Measurements from ENCODE around the gene FLVCR2. TPM values are rescaled to one million over a fixed set of nuclear protein-coding genes. Genes with fewer than 3 reads are reported as not detected.

Gene FLVCR2
- total and polyA plus RNA-seq, 2 of the 13 experiments (the other 11 are each of a cell fraction or from before 2014, with no cell fraction given), result 9.9 to 10.5 TPM

GRCh38 chr14:75533791-75534555 is 44.4 kb upstream of the FLVCR2 start:
- WGBS (ENCODE audit: low lambda C conversion rate), result 48% methylated on average over 5 of the region's 5 CpGs
- CTCF ChIA-PET (ENCODE audit: low intra/inter-chr PET ratio, low total read pairs), result no interaction called here
- TF ChIP-seq ZNF619 (CRISPR knock-in tag; IDR thresholded peaks at IDR 0.05) (no peak), ATF2 (CRISPR knock-in tag; IDR thresholded peaks at IDR 0.05) (no peak), PRDM4 (CRISPR knock-in tag; IDR thresholded peaks at IDR 0.05; ENCODE audit: borderline replicate concordance) (no peak), AKNA (CRISPR knock-in tag; IDR thresholded peaks at IDR 0.05; ENCODE audit: borderline replicate concordance) (no peak), ZMAT3 (CRISPR knock-in tag; conservative IDR thresholded peaks at IDR 0.05) (no peak), ZNF333 (CRISPR knock-in tag; IDR thresholded peaks at IDR 0.05; ENCODE audit: borderline replicate concordance) (no peak), FOXA3 (CRISPR knock-in tag; IDR thresholded peaks at IDR 0.05) (peak; percentile 48; the same call in 1 of the 2 replicates), NFATC3 (CRISPR knock-in tag; IDR thresholded peaks at IDR 0.05) (no peak), SP1 (IDR thresholded peaks at IDR 0.05) (no peak), SP1 (CRISPR knock-in tag; IDR thresholded peaks at IDR 0.05) (no peak), ZNF512 (CRISPR knock-in tag; IDR thresholded peaks at IDR 0.05) (no peak)

More at GRCh38 chr14:75533791-75534555, 44.4 kb upstream of the FLVCR2 start:
- Histone ChIP-seq H4K20me1 (ENCODE audit: insufficient read depth, low read length) (no peaks in the 10 kb centered on the region), H2AFZ (ENCODE audit: low read length) (no peak overlapping the region), H3K79me2 (ENCODE audit: insufficient read depth, low read length) (no peaks in the 10 kb centered on the region), H3K27me3 (ENCODE audit: control insufficient read depth in 1 of 2, insufficient read depth in 2 of 2, low read length in 2 of 2) (no peaks in the 10 kb centered on the region), H3K9me3 (ENCODE audit: low read length) (no peaks in the 10 kb centered on the region), H3K36me3 (replicated peaks in 1 of 2; ENCODE audit: control insufficient read depth in 1 of 2, insufficient read depth in 2 of 2, low read length in 2 of 2) (no peaks in the 10 kb centered on the region), H3K4me3 (replicated peaks in 1 of 3; ENCODE audit: insufficient read depth in 1 of 3, low read depth in 2 of 3, low read length in 3 of 3) (no peak overlapping the region), H3K4me1 (ENCODE audit: insufficient read depth, low read length) (peaks cover 46% of the 10 kb centered on the region), H3K9ac (ENCODE audit: insufficient read depth, low read depth, low read length) (no peak overlapping the region), H3K27ac (ENCODE audit: extremely low read length, insufficient read depth, low read length) (no peak overlapping the region), H3K4me2 (ENCODE audit: low read depth, low read length) (no peak overlapping the region)
- ATAC-seq, result no peak
- no peak for FAIRE-seq
- no peak for DNase-seq (ENCODE audit: low spot score)
- POLR2A ChIA-PET, result interaction anchor here (1.5 to 2.1 kb wide), 2 partner anchors 13 to 27 kb away, joined by 6 to 7 read pairs; no protein-coding TSS in a partner anchor
- in situ Hi-C loops (cut with HindIII; ENCODE audit: extremely low pct_ligation_motif_present, low pct_unique_long_range_greater_than_20kb) (no loop called here), intact Hi-C loops (cut with micrococcal nuclease; ENCODE audit: unreplicated experiment) (no loop called here)
- BruUV-seq (replicated peaks), result no TSS peak

Data from HepG2 (cell line).